IMR-90 (cell line): ENCODE results near the gene GRM4. TPM values are rescaled to one million over a fixed set of nuclear protein-coding genes. Genes with fewer than 3 reads are reported as not detected.

Source experiments
- ATAC-seq: fragments of 200-7000 bp; cut with Tn5 transposase; 2 replicates; pipeline ENCODE4 v1.9.1; 2020; ENCODE audit warnings: low read depth, mild to moderate bottlenecking, moderate library complexity
- BruUV-seq: library from RNA; stranded (reverse); fragments of 400-500 nt; replicated peaks from 2 replicates; lab custom pipeline; 2021; lab: Mats Ljungman, UMichigan
- CTCF ChIA-PET: fragments of 300-600 bp; formaldehyde crosslinking; extraction: SDS; loops from one replicate; lab custom pipeline; 2021; ENCODE audit warnings: antibody characterized with exemption; lab: Yijun Ruan, JAX
- POLR2A ChIA-PET: fragments of 300-600 bp; sonication (Branson Sonifier 250); formaldehyde crosslinking; loops from one replicate; lab custom pipeline; 2022; ENCODE audit warnings: antibody characterized with exemption; ENCODE audit not compliant: unreplicated experiment; lab: Charles Lee
- DNase-seq: peaks from one replicate; pipeline ENCODE4 v3.0.0; 2013
- H2AFZ ChIP-seq: replicated peaks from 2 replicates; pipeline ENCODE3; 2013; ENCODE audit warnings: low read length, mild to moderate bottlenecking; ENCODE audit not compliant: poor library complexity
- H2AK5ac ChIP-seq: 2 replicates; pipeline ENCODE4 v1.6.1; 2013; ENCODE audit warnings: low read depth, low read length, inconsistent platforms
- H2AK9ac ChIP-seq: replicated peaks from 2 replicates; pipeline ENCODE3; 2013; ENCODE audit warnings: mild to moderate bottlenecking, low read depth, low read length, moderate library complexity; ENCODE audit not compliant: poor library complexity
- H2BK120ac ChIP-seq: 2 replicates; pipeline ENCODE4 v1.6.1; 2013; ENCODE audit warnings: low read depth, low read length, inconsistent platforms
- H2BK15ac ChIP-seq: 3 replicates; pipeline ENCODE4 v1.6.1; 2013; ENCODE audit warnings: low read depth, low read length, inconsistent platforms
- H2BK20ac ChIP-seq: 2 replicates; pipeline ENCODE4 v1.6.1; 2013; ENCODE audit warnings: low read depth, mild to moderate bottlenecking, inconsistent platforms, low read length, moderate library complexity
- H2BK5ac ChIP-seq: 2 replicates; pipeline ENCODE4 v1.6.1; 2013; ENCODE audit warnings: mild to moderate bottlenecking, low read depth, low read length, inconsistent platforms; ENCODE audit not compliant: poor library complexity, severe bottlenecking
- H3K14ac ChIP-seq: replicated peaks from 2 replicates; pipeline ENCODE4 v1.6.1; 2013; ENCODE audit warnings: low read depth, low read length, inconsistent platforms
- H3K18ac ChIP-seq: 2 replicates; pipeline ENCODE4 v1.6.1; 2013; ENCODE audit warnings: low read depth, low read length, control low read depth
- H3K23ac ChIP-seq: 2 replicates; pipeline ENCODE4 v1.6.1; 2013; ENCODE audit warnings: low read depth, low read length, inconsistent platforms
- H3K27ac ChIP-seq: 2 replicates; pipeline ENCODE4 v1.5.1; 2013; ENCODE audit warnings: mild to moderate bottlenecking, control low read depth, low read length; ENCODE audit not compliant: insufficient read depth
- H3K27me3 ChIP-seq: 2 replicates; pipeline ENCODE4 v1.6.1; 2013; ENCODE audit warnings: low read length; ENCODE audit not compliant: control insufficient read depth, insufficient read depth
- H3K36me3 ChIP-seq: 2 replicates; pipeline ENCODE4 v1.6.1; 2013; ENCODE audit warnings: low read length, mixed read lengths; ENCODE audit not compliant: control insufficient read depth, insufficient read depth
- H3K4ac ChIP-seq: 2 replicates; pipeline ENCODE4 v1.6.1; 2013; ENCODE audit warnings: low read depth, low read length, inconsistent platforms
- H3K4me1 ChIP-seq: 2 replicates; pipeline ENCODE4 v1.6.1; 2013; ENCODE audit warnings: low read length, mixed read lengths; ENCODE audit not compliant: control insufficient read depth, insufficient read depth
- H3K4me2 ChIP-seq: 2 replicates; pipeline ENCODE4 v1.6.1; 2013; ENCODE audit warnings: low read depth, mild to moderate bottlenecking, control low read depth, low read length, moderate library complexity
- H3K4me3 ChIP-seq: 2 replicates; pipeline ENCODE4 v1.5.1; 2013; ENCODE audit warnings: low read depth, mild to moderate bottlenecking, control low read depth, low read length, moderate library complexity; ENCODE audit not compliant: insufficient read depth
- H3K56ac ChIP-seq: 2 replicates; pipeline ENCODE4 v1.6.1; 2013; ENCODE audit warnings: low read length, inconsistent platforms; ENCODE audit not compliant: insufficient read depth; ENCODE audit errors: extremely low read depth
- H3K79me1 ChIP-seq, 2 experiments: 2 replicates each; pipeline ENCODE4 v1.6.1; 2013; ENCODE audit warnings: low read length in 2 of 2, inconsistent platforms in 1 of 2, low read depth in 1 of 2
- H3K9ac ChIP-seq: 2 replicates; pipeline ENCODE4 v1.6.1; 2013; ENCODE audit warnings: low read depth, low read length, control low read depth
- H3K9me1 ChIP-seq: 2 replicates; pipeline ENCODE4 v1.6.1; 2013; ENCODE audit warnings: low read length, inconsistent platforms; ENCODE audit not compliant: insufficient read depth
- H3K9me3 ChIP-seq: 2 replicates; pipeline ENCODE4 v1.6.1; 2013; ENCODE audit warnings: low read length; ENCODE audit not compliant: control insufficient read depth, insufficient read depth
- H4K20me1 ChIP-seq: 2 replicates; pipeline ENCODE4 v1.6.1; 2013; ENCODE audit warnings: low read length, inconsistent platforms; ENCODE audit not compliant: insufficient read depth
- H4K5ac ChIP-seq: 2 replicates; pipeline ENCODE4 v1.6.1; 2013; ENCODE audit warnings: mild to moderate bottlenecking, low read depth, low read length, control low read depth
- H4K8ac ChIP-seq, 2 experiments: 2 replicates each; pipeline ENCODE4 v1.6.1; 2013; ENCODE audit warnings: low read depth in 2 of 2, low read length in 2 of 2, control low read depth in 1 of 2, inconsistent platforms in 1 of 2
- H4K91ac ChIP-seq: 2 replicates; pipeline ENCODE4 v1.6.1; 2013; ENCODE audit warnings: low read depth, low read length, inconsistent platforms; ENCODE audit not compliant: insufficient read depth
- CEBPB ChIP-seq: IDR thresholded peaks from 2 replicates; pipeline ENCODE4 v1.6.1; 2012; ENCODE audit warnings: low read depth, low read length, improper control_type of control experiment
- CHD1 ChIP-seq: IDR thresholded peaks from 2 replicates; pipeline ENCODE4 v1.6.1; 2012; ENCODE audit warnings: low read depth, low read length, improper control_type of control experiment
- MAFK ChIP-seq: IDR thresholded peaks from 2 replicates; pipeline ENCODE4 v1.6.1; 2012; ENCODE audit warnings: low read depth, low read length, improper control_type of control experiment
- NFE2L2 ChIP-seq: fragments of 150-350 bp; IDR thresholded peaks from 2 replicates; pipeline ENCODE4 v1.6.1; 2016; ENCODE audit warnings: low read depth, mild to moderate bottlenecking, low read length
- POLR2A ChIP-seq: IDR thresholded peaks from 2 replicates; pipeline ENCODE4 v1.6.1; 2012; ENCODE audit warnings: mild to moderate bottlenecking, low read depth, low read length
- RAD21 ChIP-seq: IDR thresholded peaks from 2 replicates; pipeline ENCODE4 v1.6.1; 2012; ENCODE audit warnings: low read length, improper control_type of control experiment
- RFX5 ChIP-seq: IDR thresholded peaks from 2 replicates; pipeline ENCODE4 v1.8.0; 2012; ENCODE audit warnings: low read depth, mild to moderate bottlenecking, low read length, moderate library complexity
- USF2 ChIP-seq: fragments of 150-350 bp; IDR thresholded peaks from 2 replicates; pipeline ENCODE4 v1.6.1; 2017; ENCODE audit warnings: mild to moderate bottlenecking, antibody characterized with exemption, low read length, low read depth
- WGBS, 2 experiments: methylation state at CpG; one replicate each; pipeline versions ENCODE4 v1.1.5 to v1.1.7; 2013; ENCODE audit warnings: missing lambda C conversion rate in 2 of 2; ENCODE audit not compliant: insufficient read length in 1 of 2; ENCODE audit errors: extremely low coverage in 2 of 2; 5-methylcytosine and 5-hydroxymethylcytosine counted together
- dilution Hi-C: fragments of 300-500 bp; cut with HindIII; formaldehyde crosslinking; loops from one replicate; pipeline ENCODE4 v1.14.3; 2018; ENCODE audit warnings: low sequenced_read_pairs; ENCODE audit not compliant: unreplicated experiment
- in situ Hi-C: fragments of 300-500 bp; cut with MboI; formaldehyde crosslinking; loops from 3 replicates; pipeline ENCODE4 v1.14.3; 2019; ENCODE audit warnings: low sequenced_read_pairs, inconsistent platforms, mixed read lengths
- intact Hi-C: fragments of 100-400 bp; cut with micrococcal nuclease; formaldehyde crosslinking; loops from 2 replicates; pipeline ENCODE4 v1.10.0; 2022
- polyA plus RNA-seq, 3 experiments: library from polyadenylated mRNA; depleted of rRNA; stranded (reverse); fragments of >200 nt; gene quantifications; 2 replicates each; pipeline ENCODE4 v1.2.3, GENCODE V29; 2012; ENCODE audit warnings: low replicate concordance in 1 of 3
- total RNA-seq: library from RNA; depleted of rRNA; stranded (reverse); fragments of >200 nt; gene quantifications from 2 replicates; pipeline ENCODE4 v1.2.3, GENCODE V29; 2012
- TF ChIP-seq, protein P1 (sequence below): fragments of 150-350 bp; IDR thresholded peaks from 2 replicates; pipeline ENCODE4 v1.6.1; 2016; ENCODE audit warnings: low read depth, mild to moderate bottlenecking, low read length, moderate library complexity, borderline replicate concordance

GRM4 gene
- total and polyA plus RNA-seq, 2 of the 4 experiments (the other 2 are of a cell fraction) = 0.02 TPM; not detected in 1

DNA sequence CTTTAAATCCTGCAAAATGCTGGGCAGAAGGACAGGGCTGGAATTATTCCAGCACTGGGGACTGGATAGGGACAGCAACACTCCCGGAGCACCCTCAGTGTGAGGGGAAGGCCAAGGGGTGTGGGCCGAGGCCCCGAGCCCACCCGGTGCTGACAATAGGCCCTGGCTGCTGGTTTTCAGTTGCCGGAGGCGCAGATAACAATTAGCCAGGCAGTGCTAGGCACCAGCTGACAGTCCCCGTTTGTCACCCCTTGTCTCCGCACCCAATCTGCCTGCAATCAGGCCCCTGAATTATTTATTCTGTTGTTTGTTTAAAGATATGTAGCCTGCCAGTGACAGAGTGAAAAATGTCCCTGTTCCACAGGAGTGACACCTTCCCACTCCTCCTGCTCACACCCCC is 120.0 kb downstream of the GRM4 start:
- Histone ChIP-seq H3K18ac (no peak overlapping the region), H3K36me3 (no peaks in the 10 kb centered on the region), H4K20me1 (no peaks in the 10 kb centered on the region), H3K4ac (no peak overlapping the region), H3K4me3 (no peak overlapping the region), H3K27ac (no peak overlapping the region), H2AK5ac (no peak overlapping the region), H3K27me3 (peaks cover 56% of the 10 kb centered on the region), H2BK120ac (no peak overlapping the region), H3K9ac (no peak overlapping the region), H3K9me3 (no peaks in the 10 kb centered on the region), H4K91ac (no peak overlapping the region), H4K8ac (no peak overlapping the region), H3K14ac (no peak overlapping the region), H2BK20ac (no peak overlapping the region), H2AFZ (peak overlapping the region; percentile 21), H2BK5ac (no peak overlapping the region), H3K9me1 (no peaks in the 10 kb centered on the region), H2BK15ac (no peak overlapping the region), H4K5ac (no peak overlapping the region), H3K56ac (no peak overlapping the region), H3K4me1 (no peaks in the 10 kb centered on the region), H2AK9ac (peak overlapping the region; percentile 65), H3K4me2 (no peak overlapping the region), H3K79me1 (no peaks in the 10 kb centered on the region), H3K23ac (no peak overlapping the region)
- intact Hi-C loops = loop anchor here (2.0 to 5.0 kb wide), 2 partner anchors 239 to 315 kb away; partner anchors contain the start of genes LEMD2 and UQCC2
- ChIA-PET CTCF (interaction anchor here (1.8 kb wide), 1 partner anchor 255 kb away, joined by 9 read pairs; no protein-coding TSS in a partner anchor), POLR2A (no interaction called here)
- 15% methylated on average over 4 of the region's 8 CpGs; no CpG with 5 or more reads in 1 of the 2 experiments for WGBS, 2 experiments
- TF ChIP-seq CEBPB (no peak), MAFK (no peak), NFE2L2 (no peak), CHD1 (no peak), USF2 (no peak), POLR2A (no peak), RFX5 (no peak), RAD21 (no peak)
- TF ChIP-seq, protein P1, sequence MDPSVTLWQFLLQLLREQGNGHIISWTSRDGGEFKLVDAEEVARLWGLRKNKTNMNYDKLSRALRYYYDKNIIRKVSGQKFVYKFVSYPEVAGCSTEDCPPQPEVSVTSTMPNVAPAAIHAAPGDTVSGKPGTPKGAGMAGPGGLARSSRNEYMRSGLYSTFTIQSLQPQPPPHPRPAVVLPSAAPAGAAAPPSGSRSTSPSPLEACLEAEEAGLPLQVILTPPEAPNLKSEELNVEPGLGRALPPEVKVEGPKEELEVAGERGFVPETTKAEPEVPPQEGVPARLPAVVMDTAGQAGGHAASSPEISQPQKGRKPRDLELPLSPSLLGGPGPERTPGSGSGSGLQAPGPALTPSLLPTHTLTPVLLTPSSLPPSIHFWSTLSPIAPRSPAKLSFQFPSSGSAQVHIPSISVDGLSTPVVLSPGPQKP = no peak
- no TSS peak for BruUV-seq
- in situ Hi-C loops = no loop called here
- ATAC-seq (no peak), DNase-seq (no peak)
- dilution Hi-C loops = no loop called here
